Upper lobe of right lung (tissue), 1 donor: ENCODE results near the gene CTNNA3. TPM values are rescaled to one million over a fixed set of nuclear protein-coding genes. Genes with fewer than 3 reads are reported as not detected.

Source experiments
- ATAC-seq: fragments of 200-7000 bp; cut with Tn5 transposase; one replicate; pipeline ENCODE4 v1.9.1; 2020; ENCODE audit warnings: mild to moderate bottlenecking, moderate library complexity
- DNase-seq: peaks from one replicate; pipeline ENCODE4 v3.0.0-alpha.2; 2020
- H3K27ac ChIP-seq: fragments of 200-600 bp; one replicate; pipeline ENCODE4 v1.8.0; 2022
- H3K27me3 ChIP-seq: fragments of 200-600 bp; one replicate; pipeline ENCODE4 v1.8.0; 2022; ENCODE audit warnings: mild to moderate bottlenecking
- H3K36me3 ChIP-seq: fragments of 200-600 bp; one replicate; pipeline ENCODE4 v1.8.0; 2022
- H3K4me1 ChIP-seq: fragments of 200-600 bp; one replicate; pipeline ENCODE4 v1.8.0; 2022
- H3K4me3 ChIP-seq: fragments of 200-600 bp; one replicate; pipeline ENCODE4 v1.8.0; 2022; ENCODE audit warnings: mild to moderate bottlenecking
- H3K9me3 ChIP-seq: fragments of 200-600 bp; one replicate; pipeline ENCODE4 v1.8.0; 2022
- CTCF ChIP-seq: fragments of 200-600 bp; IDR thresholded peaks from one replicate; pipeline ENCODE4 v1.8.0; 2022; ENCODE audit warnings: antibody characterized with exemption
- intact Hi-C: fragments of 100-400 bp; cut with DNase I; formaldehyde crosslinking; loops from one replicate; pipeline ENCODE4 v1.11.0; 2022
- total RNA-seq: library from RNA; stranded (reverse); fragmentation: NEBNext Ultra II Directional; extraction: Animal tissue kit (Norgen Biotek cat#: 25700); gene quantifications from one replicate; pipeline ENCODE4 v1.2.1, GENCODE V29; 2021
- donor health status: DM: no; HTN: yes; CAD: no; lungs with severe emphysema.

The CTNNA3 gene
- total RNA-seq, 1 donor from 2014 or later, result 0.67 TPM

DNA sequence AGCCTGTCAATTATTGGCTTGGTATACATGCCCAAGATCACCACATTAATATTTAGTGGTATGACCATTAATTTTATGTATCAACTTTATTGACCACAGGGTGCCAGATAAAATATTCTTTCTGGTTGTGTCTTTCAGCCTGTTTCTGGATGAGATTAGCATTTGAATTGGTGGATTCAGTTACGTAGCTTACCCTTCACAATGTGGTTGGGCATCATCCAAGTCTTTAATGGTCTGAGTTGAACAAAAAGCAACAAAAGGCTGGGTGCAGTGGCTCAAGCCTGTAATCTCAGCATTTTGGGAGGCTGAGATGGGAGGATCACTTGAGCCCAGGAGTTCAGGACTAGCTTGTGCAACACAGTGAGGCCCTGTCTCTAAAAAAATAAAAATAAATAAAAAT is 1472.3 kb downstream of the CTNNA3 start:
- Histone ChIP-seq H3K9me3 (peaks cover under 1% of the 10 kb centered on the region), H3K4me1 (no peaks in the 10 kb centered on the region), H3K27ac (no peak overlapping the region), H3K36me3 (no peaks in the 10 kb centered on the region), H3K27me3 (no peaks in the 10 kb centered on the region), H3K4me3 (no peak overlapping the region)
- DNase-seq (no peak), ATAC-seq (no peak)
- intact Hi-C loops, result no loop called here
- no peak for TF ChIP-seq CTCF

GRCh38 chr10:66222462-66223046 is 1473.4 kb downstream of the CTNNA3 start:
- no peaks in the 10 kb centered on the region for H3K36me3 ChIP-seq
- no peak for ATAC-seq
- no peak for TF ChIP-seq CTCF

DNA sequence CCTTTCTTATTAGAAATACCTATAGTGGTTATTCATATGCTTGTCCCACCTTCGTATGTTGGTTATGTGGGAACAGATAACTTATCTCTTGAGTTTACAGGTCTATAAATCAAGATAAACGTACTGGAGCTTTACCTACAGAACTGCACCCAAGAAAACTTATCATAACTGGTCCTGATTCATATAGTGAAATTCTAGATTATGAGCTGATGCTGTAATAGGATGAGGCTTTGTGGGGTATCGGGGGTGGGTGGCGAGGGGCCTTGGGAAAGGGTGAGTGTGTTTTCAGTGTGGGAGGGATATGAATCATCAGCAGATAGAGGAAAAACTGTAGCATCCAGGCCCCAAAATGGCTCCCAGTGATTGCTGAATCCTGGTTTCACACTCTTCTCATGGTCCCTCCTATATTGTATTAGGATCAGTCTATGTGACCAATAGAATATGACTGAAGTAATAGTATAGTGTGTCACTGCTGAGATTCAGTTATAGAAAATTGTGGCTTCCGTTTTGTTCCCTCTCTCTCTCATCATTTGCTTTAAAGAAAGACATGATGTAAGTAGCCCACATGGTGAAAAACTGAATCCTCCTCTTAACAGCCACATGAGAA is 1476.9 kb downstream of the CTNNA3 start:
- no peak for TF ChIP-seq CTCF
- Histone ChIP-seq H3K36me3 (no peaks in the 10 kb centered on the region), H3K27me3 (no peaks in the 10 kb centered on the region), H3K4me3 (no peak overlapping the region), H3K9me3 (no peaks in the 10 kb centered on the region), H3K27ac (no peak overlapping the region), H3K4me1 (no peaks in the 10 kb centered on the region)
- ATAC-seq (no peak), DNase-seq (no peak)
- intact Hi-C loops, result no loop called here

More at GRCh38 chr10:66222462-66223046, 1473.4 kb downstream of the CTNNA3 start:
- no peaks in the 10 kb centered on the region for H3K9me3 ChIP-seq
- H3K27ac ChIP-seq, result no peak overlapping the region
- no peaks in the 10 kb centered on the region for H3K27me3 ChIP-seq
- intact Hi-C loops, result no loop called here
- DNase-seq, result no peak
- H3K4me3 ChIP-seq, result no peak overlapping the region
- no peaks in the 10 kb centered on the region for H3K4me1 ChIP-seq

- H3K9me3 ChIP-seq, result no peaks in the 10 kb centered on the region
- no peaks in the 10 kb centered on the region for H3K27me3 ChIP-seq
- H3K4me1 ChIP-seq, result no peaks in the 10 kb centered on the region
- no peaks in the 10 kb centered on the region for H3K36me3 ChIP-seq
- H3K27ac ChIP-seq, result no peak overlapping the region
- ATAC-seq (no peak), DNase-seq (no peak)
- no peak overlapping the region for H3K4me3 ChIP-seq
- no peak for TF ChIP-seq CTCF
- intact Hi-C loops, result no loop called here
These were observed 1477.7 kb downstream of the CTNNA3 start for GRCh38 chr10:66218289-66218688.

DNA sequence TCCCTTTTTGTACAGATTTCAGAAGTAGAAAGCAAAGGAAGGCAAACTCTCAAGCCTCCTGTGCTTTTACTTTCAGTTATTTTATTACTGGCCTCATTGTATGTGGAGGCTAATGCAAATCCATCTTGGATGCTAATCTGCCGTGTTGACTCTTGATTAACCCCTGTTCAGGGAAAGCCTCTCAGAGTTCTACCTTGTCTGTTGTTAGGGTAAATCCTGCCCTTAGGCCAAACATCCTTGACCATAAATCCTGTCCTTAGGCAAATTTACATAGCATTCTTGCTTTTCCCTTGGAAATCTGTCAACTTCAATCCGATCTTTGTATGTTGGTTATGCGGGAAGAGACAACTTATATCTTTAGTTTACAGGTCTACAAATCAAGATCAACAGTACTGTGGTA is 1480.1 kb downstream of the CTNNA3 start:
- no peak for TF ChIP-seq CTCF
- Histone ChIP-seq H3K9me3 (no peaks in the 10 kb centered on the region), H3K36me3 (no peaks in the 10 kb centered on the region), H3K27ac (no peak overlapping the region), H3K27me3 (no peaks in the 10 kb centered on the region), H3K4me3 (no peak overlapping the region), H3K4me1 (no peaks in the 10 kb centered on the region)
- no peak for DNase-seq
- intact Hi-C loops, result no loop called here
- ATAC-seq, result no peak
